Activated CD4-positive, alpha-beta T cell treated with anti-CD3 and anti-CD28 coated beads for 4 hours (primary cell): ENCODE results near the gene TPD52L2.
A peak's percentile ranks its signal among the peaks of the same experiment; 100 is the strongest.

Source experiments
- DNase-seq, 2 donors: peaks; one replicate each; pipeline ENCODE4 v3.0.0-alpha.2; 2020

Gene TPD52L2

GRCh38 chr20:63864978-63865640 is at the start of gene TPD52L2:
Gene TPD52L2, plus strand, starts transcription at chr20:63865270. Its CDS starts 96 bp downstream, at chr20:63865366.
- DNase-seq: peak; percentile 97

GRCh38 chr20:63815615-63816253 is 49.3 kb upstream of the TPD52L2 start:
- DNase-seq: no peak

- no peak for DNase-seq
Measured at GRCh38 chr20:63819224-63819921, 45.7 kb upstream of the TPD52L2 start.

GRCh38 chr20:63821811-63822210 is 43.3 kb upstream of the TPD52L2 start:
- no peak for DNase-seq

GRCh38 chr20:63822276-63822696 is 42.8 kb upstream of the TPD52L2 start:
- no peak for DNase-seq

GRCh38 chr20:63823691-63824311 is 41.3 kb upstream of the TPD52L2 start:
- no peak for DNase-seq

- DNase-seq: no peak
Measured at GRCh38 chr20:63825331-63826118, 39.5 kb upstream of the TPD52L2 start.

GRCh38 chr20:63826753-63827152 is 38.3 kb upstream of the TPD52L2 start:
- DNase-seq: no peak

GRCh38 chr20:63828124-63828523 is 36.9 kb upstream of the TPD52L2 start:
- DNase-seq: no peak

- no peak for DNase-seq
Measured at GRCh38 chr20:63828545-63828944, 36.5 kb upstream of the TPD52L2 start.

- DNase-seq: no peak
Measured at GRCh38 chr20:63828951-63829350, 36.1 kb upstream of the TPD52L2 start.

GRCh38 chr20:63829603-63829944 is 35.5 kb upstream of the TPD52L2 start:
- no peak for DNase-seq

- peak in 1 of 2 donors; percentile 29 for DNase-seq
Measured at GRCh38 chr20:63829945-63830835, 34.9 kb upstream of the TPD52L2 start.

- DNase-seq: no peak
Measured at GRCh38 chr20:63830841-63831588, 34.1 kb upstream of the TPD52L2 start, which contains the start of gene ZBTB46. Gene ZBTB46, minus strand, starts transcription at chr20:63831264. Its CDS starts 40,507 bp downstream, at chr20:63790757.

- DNase-seq: no peak
Measured at GRCh38 chr20:63831646-63831992, 33.5 kb upstream of the TPD52L2 start.

- DNase-seq: no peak
Measured at GRCh38 chr20:63831993-63832686, 32.9 kb upstream of the TPD52L2 start.

GRCh38 chr20:63833776-63834490 is 31.1 kb upstream of the TPD52L2 start:
- DNase-seq: no peak

GRCh38 chr20:63834491-63834880 is 30.6 kb upstream of the TPD52L2 start:
- DNase-seq: no peak

GRCh38 chr20:63835021-63835858 is 29.8 kb upstream of the TPD52L2 start:
- no peak for DNase-seq
